Chondrocyte (in vitro differentiated cells): ENCODE data around the gene DMBT1. TPM values are rescaled to one million over a fixed set of nuclear protein-coding genes. Genes with fewer than 3 reads are reported as not detected.

Source experiments
- DNase-seq: peaks from one replicate; pipeline ENCODE4 v3.0.0; 2021; ENCODE audit warnings: mixed read lengths, low spot score
- H3K27ac Mint-ChIP-seq: one replicate; pipeline ENCODE4 v1.8.0; 2021; ENCODE audit warnings: mild to moderate bottlenecking, moderate library complexity, mixed read lengths; ENCODE audit not compliant: unreplicated experiment
- H3K27me3 Mint-ChIP-seq: 2 replicates; pipeline ENCODE4 v1.8.0; 2021; ENCODE audit warnings: low read depth, mixed read lengths
- H3K36me3 Mint-ChIP-seq: 2 replicates; pipeline ENCODE4 v1.8.0; 2021; ENCODE audit warnings: low read depth, mixed read lengths
- H3K4me1 Mint-ChIP-seq: 2 replicates; pipeline ENCODE4 v1.8.0; 2021; ENCODE audit warnings: low read depth, mild to moderate bottlenecking, mixed read lengths
- H3K4me3 Mint-ChIP-seq: one replicate; pipeline ENCODE4 v1.8.0; 2021; ENCODE audit warnings: mild to moderate bottlenecking, moderate library complexity, mixed read lengths; ENCODE audit not compliant: unreplicated experiment
- H3K9me3 Mint-ChIP-seq: 2 replicates; pipeline ENCODE4 v1.8.0; 2021; ENCODE audit warnings: low read depth, mixed read lengths
- long read RNA-seq: library from polyadenylated mRNA; stranded (forward); transcript quantifications from one replicate; pipeline ENCODE4 v2.0.0, GENCODE V29; 2021
- total RNA-seq: library from RNA; stranded (reverse); gene quantifications from 3 replicates; pipeline ENCODE4 v1.2.1, GENCODE V29; 2021
- TF ChIP-seq, protein P1 (sequence below): fragments of 200-600 bp; sonication (generic); IDR thresholded peaks from 2 replicates; pipeline ENCODE4 v1.5.0; 2021; ENCODE audit warnings: antibody characterized with exemption, mild to moderate bottlenecking, moderate library complexity

DMBT1 gene
- 0.13 to 0.34 TPM (median 0.17 TPM) in 3 replicates for total RNA-seq
- long read RNA-seq, partial matches to known transcripts, result 1 of 1 reads
- long read RNA-seq, other reads (novel, unspliced or antisense), result 0 of 1 reads

DNA sequence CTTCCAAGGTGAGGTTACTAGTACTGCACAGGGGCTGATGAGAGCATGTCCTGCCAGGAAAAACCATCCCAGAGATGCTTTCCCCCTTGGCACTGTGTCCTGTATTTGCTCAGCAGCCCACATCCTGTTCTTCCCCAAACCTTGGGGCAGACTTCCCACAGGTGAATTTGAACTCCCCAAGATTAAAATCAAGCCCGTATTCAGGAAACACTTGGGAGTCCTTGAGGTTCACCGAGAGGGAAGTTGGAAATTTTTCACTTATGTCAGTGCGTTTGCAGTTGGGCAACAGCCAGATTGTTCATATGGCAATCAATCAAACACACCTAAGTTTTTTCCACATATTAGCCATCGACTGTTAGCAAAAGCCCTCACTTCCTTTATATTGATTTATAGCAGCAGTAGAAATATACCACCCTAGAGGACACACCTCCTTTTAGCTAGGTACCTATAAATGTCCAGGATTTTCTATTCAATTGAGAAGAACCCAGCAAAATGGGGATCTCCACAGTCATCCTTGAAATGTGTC lies at the start of gene DMBT1:
TSS of gene DMBT1 (plus strand) at position 476 of the 526 bp plus-strand sequence. CDS start at position 493, 17 bp downstream.
- H3K27me3 Mint-ChIP-seq, result peaks cover 14% of the 10 kb centered on the region
- no peak for DNase-seq
- no peaks in the 10 kb centered on the region for H3K9me3 Mint-ChIP-seq
- TF ChIP-seq, protein P1, sequence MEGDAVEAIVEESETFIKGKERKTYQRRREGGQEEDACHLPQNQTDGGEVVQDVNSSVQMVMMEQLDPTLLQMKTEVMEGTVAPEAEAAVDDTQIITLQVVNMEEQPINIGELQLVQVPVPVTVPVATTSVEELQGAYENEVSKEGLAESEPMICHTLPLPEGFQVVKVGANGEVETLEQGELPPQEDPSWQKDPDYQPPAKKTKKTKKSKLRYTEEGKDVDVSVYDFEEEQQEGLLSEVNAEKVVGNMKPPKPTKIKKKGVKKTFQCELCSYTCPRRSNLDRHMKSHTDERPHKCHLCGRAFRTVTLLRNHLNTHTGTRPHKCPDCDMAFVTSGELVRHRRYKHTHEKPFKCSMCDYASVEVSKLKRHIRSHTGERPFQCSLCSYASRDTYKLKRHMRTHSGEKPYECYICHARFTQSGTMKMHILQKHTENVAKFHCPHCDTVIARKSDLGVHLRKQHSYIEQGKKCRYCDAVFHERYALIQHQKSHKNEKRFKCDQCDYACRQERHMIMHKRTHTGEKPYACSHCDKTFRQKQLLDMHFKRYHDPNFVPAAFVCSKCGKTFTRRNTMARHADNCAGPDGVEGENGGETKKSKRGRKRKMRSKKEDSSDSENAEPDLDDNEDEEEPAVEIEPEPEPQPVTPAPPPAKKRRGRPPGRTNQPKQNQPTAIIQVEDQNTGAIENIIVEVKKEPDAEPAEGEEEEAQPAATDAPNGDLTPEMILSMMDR, result no peak
- no peak within 1 kb of the TSS for H3K4me3 Mint-ChIP-seq
- peaks cover 20% of the 10 kb centered on the region for H3K4me1 Mint-ChIP-seq
- no peaks in the 10 kb centered on the region for H3K36me3 Mint-ChIP-seq
- peak within 1 kb of the TSS; percentile 59 for H3K27ac Mint-ChIP-seq

DNA sequence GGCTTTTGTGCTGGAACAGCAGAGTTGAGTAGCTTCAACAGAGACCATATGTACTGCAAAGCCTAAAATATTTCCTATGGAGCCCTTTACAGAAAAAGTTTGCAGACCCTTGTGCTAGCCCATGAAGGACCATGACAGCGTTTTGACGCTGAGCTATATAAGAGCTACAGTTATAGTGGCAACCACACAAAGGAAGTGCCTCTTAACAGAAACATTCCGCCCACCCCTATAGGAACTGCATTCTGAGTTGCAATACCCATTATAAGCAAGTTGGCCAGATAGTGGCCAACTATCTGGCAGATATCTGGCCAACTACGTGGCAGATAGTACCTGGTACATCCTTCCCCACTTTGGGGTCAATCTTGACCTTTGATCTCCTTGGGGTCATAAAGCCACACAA lies 47.5 kb upstream of the DMBT1 start:
- Mint-ChIP-seq H3K27me3 (no peaks in the 10 kb centered on the region), H3K9me3 (no peaks in the 10 kb centered on the region), H3K36me3 (peaks cover 61% of the 10 kb centered on the region), H3K4me1 (peaks cover 3% of the 10 kb centered on the region), H3K27ac (no peak overlapping the region), H3K4me3 (no peak overlapping the region)
- no peak for DNase-seq
- TF ChIP-seq, protein P1, result no peak

DNA sequence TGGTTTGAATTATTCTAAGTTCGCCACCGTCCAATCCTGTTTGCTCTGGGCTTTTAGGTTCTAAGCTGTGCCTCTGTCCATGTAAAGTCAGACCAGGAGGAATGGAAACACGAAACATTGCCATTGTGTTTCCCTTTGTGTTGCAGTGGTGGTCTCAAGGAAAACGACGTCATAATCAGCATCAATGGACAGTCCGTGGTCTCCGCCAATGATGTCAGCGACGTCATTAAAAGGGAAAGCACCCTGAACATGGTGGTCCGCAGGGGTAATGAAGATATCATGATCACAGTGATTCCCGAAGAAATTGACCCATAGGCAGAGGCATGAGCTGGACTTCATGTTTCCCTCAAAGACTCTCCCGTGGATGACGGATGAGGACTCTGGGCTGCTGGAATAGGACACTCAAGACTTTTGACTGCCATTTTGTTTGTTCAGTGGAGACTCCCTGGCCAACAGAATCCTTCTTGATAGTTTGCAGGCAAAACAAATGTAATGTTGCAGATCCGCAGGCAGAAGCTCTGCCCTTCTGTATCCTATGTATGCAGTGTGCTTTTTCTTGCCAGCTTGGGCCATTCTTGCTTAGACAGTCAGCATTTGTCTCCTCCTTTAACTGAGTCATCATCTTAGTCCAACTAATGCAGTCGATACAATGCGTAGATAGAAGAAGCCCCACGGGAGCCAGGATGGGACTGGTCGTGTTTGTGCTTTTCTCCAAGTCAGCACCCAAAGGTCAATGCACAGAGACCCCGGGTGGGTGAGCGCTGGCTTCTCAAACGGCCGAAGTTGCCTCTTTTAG lies 46.3 kb upstream of the DMBT1 start:
- no peak for DNase-seq
- peaks cover 3% of the 10 kb centered on the region for H3K4me1 Mint-ChIP-seq
- no peak overlapping the region for H3K27ac Mint-ChIP-seq
- H3K27me3 Mint-ChIP-seq, result no peaks in the 10 kb centered on the region
- no peak overlapping the region for H3K4me3 Mint-ChIP-seq
- no peaks in the 10 kb centered on the region for H3K9me3 Mint-ChIP-seq
- H3K36me3 Mint-ChIP-seq, result peaks cover 63% of the 10 kb centered on the region
- TF ChIP-seq, protein P1, result no peak

DNA sequence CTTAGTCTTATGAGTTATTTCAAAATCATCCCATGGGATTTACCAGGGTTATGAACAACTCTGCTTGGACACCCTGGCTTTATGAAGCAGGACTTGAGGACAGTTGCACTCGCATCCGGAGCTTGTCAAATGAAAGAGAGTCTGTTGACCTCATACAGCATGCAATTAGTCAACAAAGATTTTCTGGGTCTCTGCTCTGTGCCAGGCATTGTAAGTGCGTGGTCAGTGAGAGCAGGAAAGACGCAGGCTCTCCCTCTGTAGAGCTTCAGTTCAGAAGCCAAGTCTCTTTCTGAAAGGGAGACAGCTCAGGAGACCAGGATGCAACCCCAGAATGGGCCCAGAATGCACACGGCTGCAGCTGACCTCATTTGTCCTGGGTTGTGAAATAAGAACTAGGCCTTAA lies 45.5 kb upstream of the DMBT1 start:
- DNase-seq, result no peak
- H3K27me3 Mint-ChIP-seq, result no peaks in the 10 kb centered on the region
- H3K36me3 Mint-ChIP-seq, result peaks cover 59% of the 10 kb centered on the region
- H3K4me1 Mint-ChIP-seq, result peaks cover 5% of the 10 kb centered on the region
- H3K27ac Mint-ChIP-seq, result no peak overlapping the region
- TF ChIP-seq, protein P1, result no peak
- H3K4me3 Mint-ChIP-seq, result no peak overlapping the region
- H3K9me3 Mint-ChIP-seq, result no peaks in the 10 kb centered on the region

DNA sequence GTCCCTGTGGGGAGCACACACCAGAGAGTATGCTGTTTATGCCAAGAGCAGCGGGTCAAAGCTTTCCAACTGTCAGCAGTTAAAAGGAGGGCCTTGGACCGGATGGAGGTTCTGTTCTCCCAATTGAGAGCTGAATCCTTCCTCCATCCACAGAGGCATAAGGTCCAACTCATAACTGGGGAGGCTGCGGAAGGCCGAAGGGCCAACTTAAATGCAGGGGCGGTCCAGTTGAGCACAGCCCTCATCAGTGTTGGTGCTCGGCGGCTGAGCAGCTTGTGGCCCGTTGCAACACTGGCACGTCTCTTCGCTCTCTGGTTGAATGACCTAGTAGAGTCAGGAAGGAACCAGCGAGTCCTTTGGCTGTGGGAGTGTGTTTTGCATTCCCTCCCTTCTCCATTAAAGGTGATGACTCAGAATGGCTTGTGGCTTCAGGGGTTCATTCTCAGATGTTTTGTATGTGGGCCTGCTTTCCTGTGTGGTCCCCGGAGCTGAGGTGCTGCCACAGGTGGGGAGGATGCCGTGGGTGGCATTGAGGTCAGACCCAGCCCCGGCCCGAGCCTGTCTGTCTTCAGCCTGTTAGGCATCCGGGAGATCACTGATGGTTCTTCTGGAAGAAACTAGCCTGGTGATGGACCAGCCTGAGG lies 44.8 kb upstream of the DMBT1 start:
- H3K4me3 Mint-ChIP-seq, result no peak overlapping the region
- no peaks in the 10 kb centered on the region for H3K9me3 Mint-ChIP-seq
- H3K36me3 Mint-ChIP-seq, result peaks cover 52% of the 10 kb centered on the region
- peaks cover 11% of the 10 kb centered on the region for H3K4me1 Mint-ChIP-seq
- no peaks in the 10 kb centered on the region for H3K27me3 Mint-ChIP-seq
- TF ChIP-seq, protein P1, result no peak
- no peak for DNase-seq
- H3K27ac Mint-ChIP-seq, result peak overlapping the region; percentile 22
